Activated naive CD4-positive, alpha-beta T cell treated with Interleukin-2 at 50 U/mL for 16 hours (primary cell): ENCODE results near the gene SMAD5.

Experiments
- DNase-seq: peaks from one replicate; pipeline ENCODE4 v3.0.0-alpha.2; 2020

Gene SMAD5

DNA sequence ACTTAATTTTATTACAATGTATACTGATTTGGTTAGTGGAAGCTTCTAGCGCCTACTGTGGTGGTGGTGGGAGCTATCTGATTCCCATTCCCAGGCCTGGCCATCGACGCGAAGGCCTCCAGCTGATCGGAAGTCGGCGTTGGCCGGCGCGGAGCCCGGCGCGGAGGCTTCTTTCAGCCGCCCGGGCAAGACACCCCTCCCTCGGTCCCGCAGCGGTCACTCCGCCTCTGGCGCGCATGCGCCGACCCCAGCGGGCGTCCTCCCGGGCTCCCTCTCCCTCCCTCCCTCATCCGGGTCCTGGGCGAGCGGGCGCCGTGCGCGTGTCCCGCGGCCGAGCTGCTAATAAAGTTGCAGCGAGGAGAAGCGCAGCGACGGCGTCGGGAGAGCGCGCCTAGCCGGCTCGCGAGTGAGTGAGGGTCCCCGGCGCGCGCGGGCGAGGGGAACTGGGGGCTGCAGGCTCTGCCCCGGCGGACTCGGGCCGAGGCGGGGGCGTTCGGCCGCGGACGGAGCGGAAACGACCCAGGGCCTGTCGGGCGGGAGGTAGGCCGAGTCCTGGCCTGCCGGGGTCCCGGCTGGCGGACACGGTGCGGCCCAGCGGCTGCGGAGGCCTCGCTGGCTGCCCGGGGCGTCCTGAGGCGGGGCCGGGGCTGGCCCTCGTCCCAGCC is at the start of gene SMAD5:
Gene SMAD5 (plus strand): TSS at position 289 of the 665 bp plus-strand sequence. CDS start 20,916 bp downstream, outside the sequence.
- DNase-seq: peak; percentile 80

DNA sequence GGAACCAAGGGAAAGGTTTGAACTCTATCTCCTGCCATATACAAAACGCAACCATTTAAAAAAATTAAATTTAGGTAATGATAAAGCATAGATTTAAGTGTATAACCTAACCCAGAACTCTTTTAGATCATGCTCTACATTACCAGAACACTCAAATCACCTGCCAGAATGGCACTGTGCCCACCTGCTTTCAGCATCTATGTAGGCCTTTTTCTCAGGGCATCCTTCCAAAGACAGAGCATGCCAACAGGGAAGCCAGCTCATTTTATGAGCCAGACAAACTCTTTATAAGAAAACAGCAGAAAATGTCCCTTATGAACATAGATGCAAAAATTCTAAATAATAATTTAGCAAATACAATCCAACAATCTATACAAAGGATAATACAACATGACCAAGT is 47.9 kb upstream of the SMAD5 start:
- no peak for DNase-seq

DNA sequence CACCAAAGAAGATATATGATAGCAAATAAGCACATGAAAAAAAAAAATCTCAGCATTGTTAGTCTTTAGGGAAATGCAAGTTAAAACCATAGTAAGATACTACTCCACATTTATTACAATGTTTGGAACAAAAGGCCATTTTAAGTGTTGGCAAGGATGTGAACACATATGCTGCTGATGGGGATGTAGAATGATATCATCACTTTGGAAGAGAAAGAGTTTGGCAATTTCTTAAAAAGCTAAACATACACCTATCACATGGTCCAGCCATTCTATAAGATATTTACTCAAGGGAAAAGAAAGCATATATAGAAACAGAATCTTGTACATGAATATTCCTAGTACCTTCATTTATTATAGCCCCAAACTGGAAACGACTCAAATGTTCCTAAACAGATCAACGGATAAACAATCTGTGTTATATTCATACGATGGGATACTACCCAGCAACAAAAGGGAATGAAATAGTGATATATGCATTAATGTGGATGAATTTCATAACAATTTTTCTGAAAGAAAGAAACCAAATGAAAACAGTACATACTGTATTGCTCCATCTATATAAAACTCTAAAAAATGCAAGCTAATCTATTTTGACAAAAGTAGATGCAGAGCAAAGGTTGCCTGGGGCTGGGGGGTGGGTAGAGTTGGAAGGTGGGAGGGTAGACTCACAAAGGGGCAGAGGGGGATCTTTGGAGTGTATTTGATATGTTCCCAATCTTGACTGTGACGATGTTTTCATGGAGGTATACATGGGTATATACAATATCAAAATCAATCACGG is 45.7 kb upstream of the SMAD5 start:
- no peak for DNase-seq

DNA sequence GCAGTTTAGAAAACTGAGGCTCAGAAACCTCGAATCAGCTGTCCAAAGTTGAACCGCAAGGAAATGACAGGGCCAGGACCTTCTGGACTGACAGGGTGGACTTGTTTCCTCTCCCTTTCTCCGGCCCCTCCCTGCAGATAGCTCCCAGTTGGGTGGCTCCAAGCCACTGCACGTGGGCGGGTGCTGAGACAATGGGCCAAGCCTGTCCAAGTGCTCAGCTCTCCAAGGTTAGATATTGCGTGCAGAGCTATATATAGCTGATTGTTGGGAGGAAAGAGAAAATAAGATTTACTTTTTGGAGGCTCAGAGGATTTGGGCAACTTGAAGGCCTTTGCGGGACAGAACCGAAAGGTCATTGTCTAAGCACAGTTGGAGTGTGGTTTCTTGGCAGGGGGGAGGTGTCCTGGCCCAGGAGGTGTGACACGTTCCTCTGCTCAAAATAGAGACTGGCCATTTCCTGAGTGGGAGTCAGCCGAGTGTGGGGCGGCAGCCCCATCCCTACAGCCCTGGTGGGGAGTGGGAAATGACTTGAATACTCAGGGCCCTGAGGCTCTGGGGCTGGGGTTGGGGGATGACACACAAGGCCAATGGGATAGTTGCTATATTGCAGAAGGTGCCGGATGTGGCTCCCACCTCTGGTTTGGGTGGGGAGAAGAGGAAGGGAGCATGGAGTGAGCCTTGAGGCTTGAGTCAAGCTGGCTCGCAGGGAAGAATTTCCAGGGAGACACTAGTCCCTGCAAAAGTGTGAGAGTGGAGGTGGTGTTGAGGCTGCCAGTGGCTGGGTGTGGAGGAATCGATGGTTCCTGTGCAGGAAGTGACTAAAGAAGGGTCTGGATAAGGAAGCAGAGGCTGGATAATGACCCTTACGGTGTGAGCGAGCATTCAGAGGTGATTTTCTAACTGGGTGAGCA is 44.4 kb upstream of the SMAD5 start:
- no peak for DNase-seq

DNA sequence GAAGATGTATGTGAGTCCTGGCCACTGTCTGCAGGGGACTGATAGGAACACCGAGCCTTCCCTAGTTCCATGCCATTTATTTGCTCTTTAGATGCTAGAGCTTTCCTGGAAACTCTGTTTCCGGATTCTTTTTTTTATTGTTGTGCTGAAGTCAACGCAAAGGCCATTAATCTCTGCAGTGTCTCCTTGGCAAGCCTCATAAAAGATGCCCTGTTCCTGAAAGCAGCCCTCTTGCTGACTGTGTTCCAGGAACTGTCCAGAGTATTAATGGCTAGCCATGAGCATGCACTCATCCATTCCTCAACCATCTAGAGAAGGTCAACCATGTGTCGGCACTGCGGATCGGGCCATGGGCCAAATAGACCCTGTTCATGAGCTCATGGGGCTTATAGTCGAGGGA is 42.9 kb upstream of the SMAD5 start:
- no peak for DNase-seq

DNA sequence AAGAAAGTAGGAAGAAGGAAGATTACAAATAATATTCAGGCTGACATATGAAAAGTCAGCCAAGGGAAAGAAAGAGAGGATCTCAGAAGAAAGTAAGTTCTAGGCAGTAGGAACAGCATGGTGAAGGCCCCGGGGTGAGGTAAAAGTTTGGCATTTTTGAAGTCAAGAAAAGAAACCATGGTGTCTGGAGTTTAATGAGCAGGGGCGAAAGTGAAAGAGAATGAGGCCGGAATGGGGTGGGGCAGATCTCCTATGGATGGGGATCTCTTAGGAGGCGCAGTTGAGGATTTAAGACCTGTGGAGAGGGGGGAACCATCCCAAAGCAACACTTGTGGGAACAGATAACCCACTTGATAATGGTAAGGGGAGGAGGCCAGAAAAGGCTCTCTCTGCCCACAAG is 42.3 kb upstream of the SMAD5 start:
- DNase-seq: no peak

DNA sequence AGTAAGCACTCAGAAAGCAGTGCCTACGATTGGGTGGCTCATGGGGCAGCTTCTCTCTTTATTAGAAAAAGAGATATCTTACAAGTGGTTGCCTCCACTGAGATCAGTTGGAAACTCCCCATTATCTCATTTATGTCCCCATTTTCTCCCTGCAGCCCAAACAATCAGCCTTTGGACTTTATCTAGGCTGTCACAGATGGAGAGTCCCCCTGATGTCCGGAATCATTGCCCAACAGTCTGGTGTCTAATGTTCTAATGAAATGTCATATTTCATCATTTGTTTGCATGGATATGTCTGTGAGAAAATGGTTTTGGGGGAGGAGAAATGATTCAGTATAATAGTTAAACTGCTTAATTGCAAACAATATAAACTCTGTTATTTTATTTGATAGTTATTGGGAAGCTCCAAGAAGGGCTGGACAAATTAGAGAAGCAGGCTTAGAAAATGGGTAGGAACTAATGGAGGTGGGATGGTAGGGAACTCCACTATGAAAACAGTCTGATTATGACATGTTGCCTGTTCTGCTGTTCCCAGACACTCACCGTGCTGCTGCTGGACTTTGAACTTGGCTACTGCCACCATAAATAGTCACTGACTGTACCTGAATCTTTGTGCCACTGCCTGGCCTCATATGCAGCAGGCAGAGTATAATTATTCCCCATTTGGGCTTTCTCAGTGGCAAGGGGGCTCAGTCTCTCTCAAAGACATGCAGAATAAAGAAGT is 38.3 kb upstream of the SMAD5 start:
- DNase-seq: no peak

DNA sequence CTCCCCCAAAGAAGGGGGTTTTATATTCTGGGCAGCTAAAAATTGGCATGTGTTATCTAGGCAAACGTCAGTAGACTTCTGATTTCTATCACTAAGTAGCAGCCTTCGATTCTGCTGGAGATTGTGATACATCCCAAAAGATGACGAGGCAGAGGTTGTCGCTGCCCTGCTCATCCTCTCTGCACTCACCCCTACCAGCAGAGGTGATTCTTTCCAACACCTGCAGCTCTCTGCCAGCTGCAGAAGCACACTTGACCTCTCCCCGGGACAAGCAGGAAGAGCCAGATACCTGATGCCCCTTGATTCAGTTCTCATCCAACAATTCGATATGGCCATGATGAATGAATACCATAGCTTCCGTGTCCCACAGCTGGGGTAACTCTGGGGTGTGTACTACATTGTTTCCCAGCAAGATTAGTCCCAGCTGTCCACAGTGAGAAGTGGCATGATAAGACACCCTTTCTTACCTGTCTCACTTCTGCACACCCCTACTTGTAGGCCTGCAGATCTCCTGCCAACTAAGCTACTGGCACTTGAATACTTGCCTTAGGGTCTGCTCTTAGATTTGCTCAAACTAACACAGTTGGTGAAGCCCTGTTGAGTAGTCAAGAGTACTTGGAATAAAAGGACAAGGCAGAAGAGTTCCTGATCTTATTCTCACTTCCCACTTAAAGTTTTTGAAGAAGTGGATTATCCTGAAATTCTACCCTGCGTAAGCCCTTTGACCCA is 37.6 kb upstream of the SMAD5 start:
- no peak for DNase-seq

DNA sequence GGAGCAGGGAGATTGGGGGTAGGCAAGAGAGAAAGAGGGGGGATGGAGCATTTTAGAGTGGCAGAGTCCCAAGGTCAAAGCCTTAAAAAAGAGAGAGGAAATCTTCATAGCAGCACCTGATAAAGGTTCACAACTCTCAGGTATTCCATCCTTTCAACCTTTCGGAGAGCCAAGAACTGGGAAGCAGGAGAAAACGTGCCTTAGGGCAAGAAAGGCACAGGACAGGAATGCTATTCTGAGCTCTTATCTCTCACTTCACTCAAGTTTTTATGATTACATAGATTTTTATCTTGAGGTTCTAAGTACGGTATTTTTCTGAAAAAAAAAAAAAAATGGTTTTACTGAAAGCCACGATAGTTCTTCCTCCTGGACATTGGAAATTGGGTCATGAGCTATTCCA is 34.5 kb upstream of the SMAD5 start:
- DNase-seq: no peak

DNA sequence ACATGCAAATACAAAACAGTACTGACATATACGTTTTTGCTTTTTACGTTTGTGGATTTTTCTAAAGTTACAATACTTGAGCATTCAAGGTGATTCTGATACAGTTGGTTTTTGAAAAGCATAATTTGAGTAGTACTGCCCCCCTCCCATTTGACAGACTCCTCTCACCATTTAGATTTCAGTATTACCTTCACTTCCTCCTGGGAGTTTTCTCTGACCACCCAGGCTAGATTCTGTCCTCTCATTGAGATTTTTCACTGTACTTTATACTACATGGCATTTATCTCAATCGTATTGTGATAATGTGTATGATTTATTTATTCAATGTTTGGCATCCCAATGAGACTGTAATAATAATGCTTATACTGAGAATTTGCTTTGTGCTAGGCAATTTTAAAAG is 32.8 kb upstream of the SMAD5 start:
- DNase-seq: no peak

DNA sequence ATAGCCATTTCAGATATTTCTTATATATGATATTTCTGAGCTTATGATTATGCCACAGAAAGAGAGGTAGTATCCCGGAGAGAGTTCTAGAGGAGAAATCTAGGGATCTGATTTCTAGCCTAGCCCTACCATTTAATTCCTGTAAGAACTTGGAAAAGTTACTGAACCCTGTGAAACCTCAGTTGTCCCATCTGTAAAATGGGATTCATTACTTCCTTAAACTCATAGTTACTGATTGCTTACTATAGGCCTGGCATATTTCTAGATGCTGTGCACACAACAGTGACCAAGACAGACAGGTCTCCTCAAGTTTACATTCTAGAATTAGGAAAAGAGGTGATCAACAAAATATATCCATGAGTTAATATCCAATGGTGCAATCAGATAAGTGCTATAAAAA is 30.8 kb upstream of the SMAD5 start:
- no peak for DNase-seq

DNA sequence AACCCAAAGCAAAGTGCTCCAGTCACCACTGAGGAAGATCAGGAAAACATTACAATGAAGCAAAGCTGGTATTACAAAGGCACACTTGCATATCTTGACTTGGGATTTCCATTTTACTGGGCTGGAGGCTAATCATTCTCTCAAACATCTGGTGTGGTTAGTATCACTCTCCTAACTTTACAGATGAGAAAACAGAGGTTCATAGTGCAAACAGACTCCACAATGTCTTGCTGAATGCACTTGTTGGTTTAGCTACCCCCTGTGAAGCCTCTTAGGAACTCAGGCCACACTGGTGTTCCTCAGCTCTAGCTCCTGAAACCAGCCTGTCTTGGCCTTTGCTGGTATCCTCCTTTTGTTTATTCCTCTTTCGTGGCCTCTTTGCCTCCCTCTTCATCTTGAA is 29.5 kb upstream of the SMAD5 start:
- no peak for DNase-seq

DNA sequence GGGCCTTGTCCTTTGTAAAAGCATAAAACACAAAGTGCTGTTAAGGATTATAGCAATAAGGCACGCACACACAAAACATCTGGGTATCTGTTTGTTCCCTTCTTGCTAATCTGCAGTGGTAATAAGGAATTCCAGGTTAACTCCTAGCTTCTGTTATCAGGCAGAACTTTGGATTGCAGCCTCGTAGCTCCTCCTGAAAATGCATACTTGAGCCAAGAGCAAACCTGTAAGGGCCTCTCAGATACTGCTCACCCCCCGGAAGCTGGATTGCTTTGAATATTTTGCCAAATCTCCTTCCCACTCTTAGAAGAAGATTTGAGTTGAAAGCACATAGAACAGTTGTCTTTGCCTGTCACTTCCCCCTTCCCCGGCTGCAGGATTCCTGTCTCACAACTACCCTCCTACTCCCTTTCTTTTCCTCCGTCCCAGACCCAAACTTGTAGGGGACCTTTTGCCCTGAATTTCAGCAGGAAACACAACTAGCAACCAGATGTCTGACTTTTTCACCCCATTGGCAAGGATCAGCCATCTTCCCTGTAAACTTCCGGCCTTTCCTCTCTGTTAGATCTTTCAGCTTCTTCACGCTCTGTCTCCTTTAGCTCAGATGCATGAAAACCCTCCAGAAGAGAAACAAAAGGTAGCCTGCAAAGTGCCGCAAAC is 28.2 kb upstream of the SMAD5 start:
- no peak for DNase-seq

DNA sequence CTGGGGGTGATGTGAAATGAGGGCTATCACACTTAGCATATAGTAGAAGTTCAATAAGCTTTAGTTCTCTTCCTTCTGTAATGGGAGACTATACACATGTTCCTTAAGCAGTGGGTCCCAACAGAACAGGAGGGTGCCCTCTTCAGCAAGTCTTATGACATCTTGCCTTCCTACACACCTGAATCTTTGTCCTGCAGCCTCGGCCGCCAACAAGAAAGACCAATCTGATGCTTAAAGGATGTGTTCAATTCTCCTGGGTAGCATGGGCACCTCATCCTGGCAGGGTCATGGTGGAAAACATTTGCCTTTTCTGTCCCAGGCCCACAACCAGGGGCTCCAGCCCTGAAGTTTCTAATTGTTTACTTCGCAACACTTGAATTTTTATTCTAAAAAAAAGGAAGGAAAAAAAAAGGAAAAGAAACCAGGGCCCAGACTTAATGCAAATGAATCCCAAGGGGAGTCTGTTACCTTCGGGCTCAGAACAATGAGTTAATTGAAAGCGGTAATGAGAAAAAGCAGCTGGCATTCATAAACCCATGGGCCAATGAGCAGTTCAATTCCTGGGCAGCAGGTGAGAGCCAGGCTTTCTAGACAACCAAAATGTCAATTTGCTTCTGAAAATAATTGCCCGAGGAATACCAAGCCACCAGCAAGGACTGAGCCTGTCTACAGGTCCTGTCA is 26.2 kb upstream of the SMAD5 start:
- DNase-seq: no peak

DNA sequence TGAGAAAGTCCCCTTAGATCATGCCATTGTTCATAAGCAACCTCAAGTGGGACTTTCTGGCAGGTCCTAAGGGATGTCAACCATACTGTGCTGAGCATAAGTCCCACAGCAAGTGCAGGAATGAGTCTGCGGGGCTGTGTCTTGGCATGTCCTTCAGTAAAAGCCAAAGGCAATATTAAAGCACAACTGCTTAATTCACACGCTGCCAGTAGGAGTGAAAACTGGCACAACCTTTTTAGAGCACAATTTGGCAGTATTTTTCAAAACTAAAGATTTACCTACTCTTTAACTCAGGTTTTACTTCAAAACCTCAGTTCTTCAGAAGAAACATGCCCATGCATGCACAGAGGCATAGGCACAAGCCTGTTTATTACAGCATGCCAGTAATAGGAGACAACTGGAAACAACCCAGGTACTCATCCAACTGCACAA is 24.4 kb upstream of the SMAD5 start:
- DNase-seq: no peak

DNA sequence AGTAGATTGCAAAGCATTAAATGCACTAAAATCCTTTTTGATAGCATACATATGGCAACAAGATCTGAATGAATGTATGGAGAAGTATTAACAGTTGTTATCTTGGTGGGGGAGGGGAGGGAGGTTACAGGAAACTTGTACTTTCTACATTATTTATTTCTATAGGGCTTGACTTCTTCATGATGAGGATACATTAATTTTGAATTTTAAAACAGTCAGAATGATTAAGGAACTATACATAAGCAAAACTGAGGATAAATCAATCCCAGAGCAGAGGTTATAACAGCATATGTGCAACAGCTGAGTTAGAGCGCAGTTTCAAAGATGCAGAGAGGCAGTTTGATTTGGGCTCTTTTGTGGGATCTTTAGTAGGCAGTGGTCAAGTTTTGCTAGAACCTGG is 23.9 kb upstream of the SMAD5 start:
- DNase-seq: no peak

DNA sequence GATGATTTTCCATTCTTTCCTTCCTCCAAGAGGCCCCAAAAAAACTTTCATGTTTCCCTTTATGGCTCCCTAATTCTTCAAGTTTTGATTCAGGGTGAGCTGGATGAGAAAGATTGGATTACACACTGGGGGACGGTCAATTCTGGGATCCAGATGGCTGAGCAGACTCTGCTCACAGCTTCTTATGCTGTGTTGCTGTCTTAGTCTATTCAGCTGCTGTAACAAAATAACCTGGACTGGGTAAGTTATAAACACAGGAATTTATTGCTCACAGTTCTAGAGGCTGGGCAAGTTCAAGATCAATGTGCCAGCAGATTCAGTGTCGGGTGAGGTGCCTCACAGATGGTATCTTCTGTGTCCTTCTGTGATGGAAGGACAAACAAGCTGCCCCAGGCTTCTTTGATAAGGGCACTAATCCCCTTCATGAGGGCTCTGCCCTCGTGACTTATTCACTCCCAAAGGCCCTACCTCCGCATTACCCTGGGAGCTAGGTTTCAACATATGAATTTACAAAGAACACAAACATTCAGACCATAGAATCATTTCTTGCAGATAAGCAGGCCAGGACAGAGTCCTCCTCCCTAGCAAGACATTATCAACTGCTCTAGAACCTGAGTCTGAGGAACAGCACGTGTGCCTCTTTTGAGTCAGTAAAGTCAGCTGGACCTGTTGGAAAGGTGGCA is 23.1 kb upstream of the SMAD5 start:
- no peak for DNase-seq

DNA sequence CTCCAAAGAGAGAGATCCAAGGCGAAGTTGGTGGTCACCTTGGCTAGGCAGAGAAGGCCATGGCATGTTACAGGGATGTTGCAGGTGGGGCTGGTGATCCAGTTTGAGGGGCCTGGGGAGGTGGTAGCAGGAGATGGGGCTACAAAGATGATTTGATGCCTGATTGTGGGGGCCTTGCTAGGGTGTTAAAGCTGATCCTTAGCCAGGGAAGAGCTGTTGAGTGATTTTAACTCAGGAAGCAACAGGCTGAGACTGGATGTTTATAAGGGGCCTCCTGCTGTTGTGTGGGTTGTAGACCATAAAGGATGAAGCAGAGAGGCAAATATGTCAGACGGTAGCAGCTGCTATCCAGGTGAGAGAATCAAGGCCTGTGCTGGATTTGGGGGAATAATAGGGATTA is 19.0 kb upstream of the SMAD5 start:
- DNase-seq: no peak

DNA sequence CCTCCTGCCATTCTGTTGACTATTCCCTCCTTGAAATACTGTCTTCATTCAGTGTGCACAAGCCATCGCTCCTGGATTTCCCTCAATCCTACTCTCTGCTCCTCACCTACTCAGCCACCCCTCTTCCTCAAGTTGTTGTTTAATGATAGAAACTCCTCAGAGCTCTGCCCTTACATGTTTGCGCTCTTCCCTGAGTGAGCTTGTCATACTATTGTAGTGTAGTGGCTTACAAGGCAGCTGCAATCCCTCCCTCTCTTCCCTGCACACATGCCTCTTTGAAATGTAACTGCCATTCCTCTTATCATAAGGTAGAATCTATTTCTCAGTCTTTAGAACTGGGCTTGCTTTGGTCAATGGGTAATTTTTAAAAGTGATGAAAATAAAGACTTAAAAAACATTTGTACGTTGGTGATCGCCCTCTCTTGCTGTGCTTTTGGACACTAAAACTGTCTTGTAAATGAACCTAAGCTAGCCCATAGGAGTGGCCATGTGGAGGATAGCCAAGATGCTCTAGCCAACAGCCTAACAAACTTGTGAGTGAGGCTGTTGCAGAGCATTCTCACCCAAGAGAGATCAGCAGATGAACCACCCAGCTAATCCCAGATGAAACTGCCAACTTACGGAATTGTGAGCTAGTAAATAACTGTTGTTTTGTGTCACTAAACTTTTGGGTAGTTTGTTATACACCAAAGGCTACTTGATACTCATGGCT is 18.1 kb upstream of the SMAD5 start:
- no peak for DNase-seq
